Adipose tissue (tissue), 3 donors: ENCODE results near the gene P2RY14. TPM values are rescaled to one million over a fixed set of nuclear protein-coding genes. Genes with fewer than 3 reads are reported as not detected.
"Not testable (repeated sequence)": the region's sequence is repeated elsewhere in the genome, so short reads cannot be mapped to it uniquely, and the experiment has no call there.

Source experiments
- H3K27ac ChIP-seq: one replicate; pipeline ENCODE4 v1.5.1; 2013; ENCODE audit warnings: low read depth, low read length
- WGBS, 3 donors: extraction: QIAGEN DNeasy Blood & Tissue Kit; methylation state at CpG; one replicate each; pipeline ENCODE4 v1.1.7; 2013; 5-methylcytosine and 5-hydroxymethylcytosine counted together
- polyA plus RNA-seq, 3 donors: library from polyadenylated mRNA; stranded (reverse); fragments of 200-250 nt; gene quantifications; one replicate each; pipeline ENCODE4 v1.2.3, GENCODE V29; 2013
- donor health status: healthy with polysubstance abuse.
- donor health status: Bipolar disorder and iron deficiency.
- donor health status: healthy.

P2RY14 gene
- polyA plus RNA-seq, 3 donors, result 0.14 to 2.9 (median 0.86) TPM

GRCh38 chr3:151171145-151171757 lies 107.1 kb downstream of the P2RY14 start:
- WGBS, 3 donors, result 24 to 72% (median 40%) methylated on average over 5 of the region's 5 CpGs
- no peak overlapping the region for H3K27ac ChIP-seq

GRCh38 chr3:151169948-151170679 lies 108.2 kb downstream of the P2RY14 start:
- 67 to 76% (median 73%) methylated on average over 9 of the region's 9 CpGs for WGBS, 3 donors
- H3K27ac ChIP-seq, result not testable (repeated sequence)

- WGBS, 3 donors, result 67 to 92% (median 80%) methylated on average over 9 of the region's 9 CpGs
- H3K27ac ChIP-seq, result no peak overlapping the region
Observed at GRCh38 chr3:151169262-151169947, 108.9 kb downstream of the P2RY14 start.

GRCh38 chr3:151168269-151169094 lies 109.9 kb downstream of the P2RY14 start:
- WGBS, 3 donors, result 22 to 32% (median 29%) methylated on average over 7 of the region's 7 CpGs
- no peak overlapping the region for H3K27ac ChIP-seq

GRCh38 chr3:151166161-151166560 lies 112.2 kb downstream of the P2RY14 start:
- WGBS, 3 donors, result 79 to 85% (median 85%) methylated on average over 3 of the region's 3 CpGs
- H3K27ac ChIP-seq, result no peak overlapping the region

- 85 to 89% (median 87%) methylated on average over 7 of the region's 7 CpGs for WGBS, 3 donors
- no peak overlapping the region for H3K27ac ChIP-seq
Observed at GRCh38 chr3:151165226-151165625, 113.1 kb downstream of the P2RY14 start.

Other genes with a start within 250 kb of the P2RY14 start
- gene MED12L, start 192.9 kb downstream of the P2RY14 start, polyA plus RNA-seq, result under 1 TPM in 2 of 3 donors, not detected in 1; 0.03 to 0.09 TPM
- 1 to 10 TPM in 2 of 3 donors, under 1 TPM in 1; 0.59 to 1.0 (median 1.0) TPM for gene GPR171, start 75.3 kb downstream of the P2RY14 start, polyA plus RNA-seq
- under 1 TPM in 1 of 3 donors, not detected in 2; 0.04 TPM for gene GPR87, start 38.3 kb upstream of the P2RY14 start, polyA plus RNA-seq
- gene P2RY13, start 51.0 kb upstream of the P2RY14 start, polyA plus RNA-seq, result 1 to 10 TPM in 2 of 3 donors, under 1 TPM in 1; 0.22 to 3.1 (median 2.4) TPM
- 1 to 10 TPM in 1 of 3 donors, under 1 TPM in 2; 0.10 to 2.7 (median 0.94) TPM for gene P2RY12, start 106.2 kb upstream of the P2RY14 start, polyA plus RNA-seq
- under 1 TPM; 0.56 to 0.90 (median 0.74) TPM for gene IGSF10, start 182.5 kb upstream of the P2RY14 start, polyA plus RNA-seq